GM21723 (cell line): ENCODE measurements around the gene MPND.

Experiments used
- ATAC-seq: cut with Tn5 transposase; IDR thresholded peaks from one replicate; pipeline ENCODE4 v1.9.1; 2021; ENCODE audit warnings: mild to moderate bottlenecking, moderate library complexity; ENCODE audit not compliant: unreplicated experiment

MPND gene

DNA sequence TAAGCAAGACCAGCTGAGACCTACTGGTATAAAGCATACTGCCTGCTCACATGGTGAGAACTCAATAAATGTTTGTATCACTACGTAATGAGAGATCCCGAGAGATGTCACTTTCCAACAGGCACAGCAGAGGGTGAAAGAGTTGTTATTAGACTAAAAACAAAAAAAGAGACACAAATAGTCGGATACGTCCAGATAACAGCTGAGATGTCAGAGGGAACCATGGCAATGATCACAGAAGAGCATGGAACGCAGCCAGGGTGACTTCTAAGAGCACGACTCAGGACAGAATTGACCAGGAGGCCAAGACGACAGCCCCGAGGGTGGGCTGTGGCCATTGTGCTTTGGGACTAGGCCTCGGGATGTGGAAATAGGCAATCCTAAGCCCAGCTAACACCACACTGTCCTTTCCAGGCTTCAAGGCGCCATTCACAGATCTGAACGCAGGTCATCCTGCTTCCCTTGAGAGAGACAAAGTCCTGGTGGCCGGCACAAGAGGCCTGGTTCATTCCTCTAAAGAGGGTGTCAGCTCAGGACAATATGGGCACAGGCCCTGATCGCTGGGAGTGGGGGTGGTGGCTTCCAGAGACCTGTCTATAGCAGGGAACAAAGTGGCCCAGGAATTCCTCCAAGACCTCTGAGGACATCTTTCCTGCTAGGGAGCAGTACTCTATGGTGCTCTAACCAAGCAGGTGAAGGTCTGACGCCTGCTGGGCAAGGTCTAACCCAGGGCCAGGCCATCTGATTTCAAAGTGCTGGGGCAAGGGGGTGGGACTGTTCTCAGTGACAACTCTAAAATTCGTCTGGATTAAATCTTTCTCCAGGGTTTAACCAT, 53.8 kb downstream of the MPND start:
- no peak for ATAC-seq

DNA sequence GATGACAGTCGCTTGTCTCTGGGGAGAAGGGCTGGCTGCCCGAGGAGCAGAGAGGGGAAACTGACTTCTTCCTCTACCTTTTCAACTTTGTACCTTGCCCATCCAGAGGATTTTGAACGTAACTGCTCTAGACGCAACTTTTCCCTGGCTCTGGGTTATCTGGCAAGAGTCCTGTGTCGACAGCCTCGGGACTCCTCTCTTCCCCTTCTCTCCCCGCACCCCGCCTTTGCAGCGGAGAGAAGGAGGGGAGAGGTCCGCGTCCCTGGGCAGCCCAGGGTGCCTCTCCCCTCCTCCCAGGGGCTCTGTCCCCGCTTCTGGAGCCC, 56.4 kb downstream of the MPND start:
- peak; percentile 17 for ATAC-seq

DNA sequence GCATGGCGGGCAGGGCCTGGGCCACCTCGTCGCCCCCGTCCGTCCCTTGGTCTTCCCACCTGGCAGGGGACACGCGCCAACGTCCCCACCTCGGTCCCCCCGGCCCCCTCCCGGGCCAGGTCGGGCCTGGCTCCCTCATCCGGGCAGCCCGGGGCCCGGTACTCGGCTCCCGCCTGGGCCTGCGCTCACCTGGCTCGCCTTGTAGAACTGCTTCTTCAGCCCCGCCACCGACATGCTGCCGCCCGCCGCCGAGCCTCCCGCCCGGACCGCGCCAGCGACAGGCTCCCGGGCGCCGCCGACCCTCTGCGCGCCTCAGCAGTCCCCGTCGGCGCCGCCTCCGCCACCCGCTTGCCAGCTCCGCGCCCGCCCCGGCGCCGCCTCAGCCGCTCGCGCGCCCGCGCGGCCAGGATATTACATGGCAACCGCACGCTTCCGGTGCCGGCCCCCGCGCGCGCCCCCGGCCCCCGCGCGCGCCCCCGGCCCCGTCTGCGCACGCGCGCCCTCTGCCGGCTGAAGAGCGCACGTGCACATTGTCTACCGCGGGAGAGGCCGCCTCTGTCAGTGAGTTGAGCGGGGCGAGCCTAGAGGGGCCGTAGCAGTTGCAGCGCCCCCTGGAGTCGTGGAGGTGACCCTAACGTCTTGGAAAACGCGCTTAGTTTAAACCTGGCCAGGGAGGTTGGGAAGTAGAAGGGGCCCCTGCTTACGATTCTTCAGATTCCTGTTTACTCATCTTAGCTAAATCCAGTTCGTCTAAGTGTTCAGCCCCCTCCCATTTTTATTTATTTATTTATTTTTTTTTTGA, 57.0 kb downstream of the MPND start, which contains the start of gene SH3GL1:
SH3GL1 (minus strand) TSS at position 413 of the 802 bp plus-strand sequence; CDS start at position 234, 179 bp downstream.
- ATAC-seq: peak; percentile 57

DNA sequence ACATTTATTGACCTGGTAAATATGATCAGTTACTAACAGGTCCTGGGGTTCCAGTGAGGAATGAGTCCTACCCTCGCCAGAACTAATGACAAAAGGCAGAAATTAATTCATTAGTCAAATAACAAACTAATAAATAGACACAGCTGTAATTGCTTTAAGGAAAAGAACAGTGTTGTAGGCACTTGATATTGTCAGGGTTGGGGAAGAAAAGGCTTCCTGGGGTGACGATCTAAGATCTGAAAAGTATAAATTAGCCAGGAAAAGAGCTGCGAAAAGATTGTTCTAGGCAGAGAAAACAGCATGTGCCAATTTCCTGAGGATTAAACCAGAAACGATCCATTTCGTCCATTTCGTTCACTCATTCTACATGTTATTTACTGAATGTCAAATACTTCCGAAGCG, 58.4 kb downstream of the MPND start:
- no peak for ATAC-seq

DNA sequence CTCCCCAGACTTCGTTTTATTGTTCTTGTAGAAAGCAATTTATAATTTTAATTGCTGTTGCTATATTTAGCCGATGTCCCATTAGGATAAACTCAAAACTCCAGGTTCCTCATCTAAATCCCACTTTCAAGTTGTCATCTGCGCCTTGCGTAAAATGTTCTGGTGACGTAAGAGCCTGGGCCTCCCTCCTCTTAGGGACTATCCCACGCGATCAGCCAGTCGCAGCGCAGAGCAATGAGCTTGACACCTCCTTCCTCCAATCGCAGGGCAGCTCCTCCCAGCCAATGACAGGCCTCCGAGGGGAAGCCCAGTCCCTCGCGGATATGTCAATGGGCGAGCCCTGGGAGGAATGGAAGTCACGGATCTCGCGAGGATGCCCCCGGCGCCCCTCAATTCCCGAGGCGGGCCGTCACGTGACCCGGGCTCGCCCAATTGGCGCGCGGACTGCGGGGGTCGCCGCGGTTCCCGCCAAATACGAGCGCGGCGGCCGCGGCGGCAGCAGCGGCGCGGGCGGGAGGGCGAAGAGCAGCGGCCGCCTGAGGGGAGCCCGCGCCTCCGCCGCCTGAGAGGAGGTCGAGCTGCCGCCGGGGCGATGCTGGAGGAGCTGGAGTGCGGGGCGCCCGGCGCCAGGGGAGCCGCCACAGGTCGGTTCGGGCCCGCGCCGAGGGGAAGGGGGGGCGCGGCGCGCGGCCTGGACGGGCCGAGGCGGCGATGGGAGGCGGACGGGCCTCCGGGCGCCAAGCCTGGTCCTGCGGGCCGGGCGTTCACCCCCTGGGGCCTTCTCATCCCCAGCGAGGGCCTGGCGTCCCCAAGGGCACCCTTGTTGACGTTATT, 59.0 kb downstream of the MPND start, which contains the start of gene CHAF1A:
CHAF1A (plus strand) TSS at position 470 of the 834 bp plus-strand sequence; CDS start at position 593, 123 bp downstream.
- peak; percentile 75 for ATAC-seq

DNA sequence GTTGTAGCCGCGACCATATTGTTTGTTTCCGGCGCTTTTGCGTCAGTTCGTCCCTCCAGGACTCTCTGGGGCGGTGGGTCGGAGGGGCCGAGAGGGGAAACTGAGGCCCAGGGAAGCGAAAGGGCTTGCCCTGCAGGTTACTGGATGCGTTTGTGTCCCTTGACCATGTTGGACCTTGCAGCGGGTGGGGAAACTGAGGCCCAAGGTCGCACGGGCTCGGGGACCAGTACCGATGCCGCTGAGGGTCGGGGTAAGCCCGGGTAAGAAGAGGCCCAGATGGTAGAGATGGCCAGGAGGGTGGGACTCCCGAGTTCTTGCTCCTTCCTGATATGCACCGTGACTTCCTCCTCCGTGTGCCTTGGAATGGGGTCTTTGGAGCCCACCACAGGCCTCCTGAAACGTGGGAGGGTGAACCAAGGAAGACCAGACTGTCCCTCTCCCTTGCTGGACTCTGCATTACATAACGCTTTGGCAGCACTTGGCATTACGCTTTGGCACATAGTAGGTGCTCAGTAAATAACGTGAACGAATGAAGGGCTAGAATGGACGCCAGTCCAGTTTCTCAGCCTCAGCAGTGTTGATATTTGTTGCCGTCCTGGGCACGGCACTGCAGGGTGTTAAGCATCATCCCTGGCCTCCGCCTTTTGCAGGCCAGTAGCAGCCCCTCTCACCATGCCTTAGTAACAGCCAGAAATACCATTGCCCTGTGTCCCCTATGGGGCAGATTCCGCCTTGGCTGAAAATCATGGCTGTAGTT, 59.8 kb downstream of the MPND start:
- no peak for ATAC-seq

DNA sequence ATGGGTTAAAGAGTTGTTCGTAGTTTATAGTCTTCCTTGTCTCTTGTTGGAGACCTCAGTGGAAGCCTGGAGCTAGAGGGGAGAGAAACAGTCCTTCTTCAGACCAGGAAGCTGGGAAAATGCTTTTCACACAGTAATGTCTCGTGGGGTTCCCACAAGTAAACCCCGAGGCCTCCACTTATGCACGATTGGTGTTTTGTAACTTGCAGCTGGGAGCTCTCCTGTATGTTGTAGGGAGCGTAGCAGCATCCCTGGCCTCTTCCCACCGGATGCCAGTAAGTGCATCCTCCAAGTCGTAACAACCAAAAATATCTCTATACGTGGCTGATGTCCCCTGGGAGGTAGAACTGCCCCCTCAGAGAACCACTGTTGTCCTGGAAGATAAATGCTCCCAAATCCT, 62.6 kb downstream of the MPND start:
- ATAC-seq: no peak

DNA sequence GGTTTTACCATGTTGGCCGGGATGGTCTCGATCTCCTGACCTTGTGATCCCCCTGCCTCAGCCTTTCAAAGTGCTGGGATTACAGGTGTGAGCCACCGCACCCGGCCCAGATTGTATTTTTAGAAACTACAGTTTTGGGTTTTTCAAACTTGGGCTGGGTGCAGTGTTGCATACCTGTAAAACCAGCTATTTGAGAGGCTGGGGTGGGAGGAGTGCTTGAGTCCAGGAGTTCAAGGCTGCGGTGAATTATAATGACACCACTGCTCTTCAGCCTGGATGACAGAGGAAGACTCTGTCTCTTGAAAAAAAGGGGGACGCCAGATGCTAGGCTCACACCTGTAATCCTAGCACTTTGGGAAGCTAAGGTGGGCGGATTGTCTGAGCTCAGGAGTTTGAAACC, 63.3 kb downstream of the MPND start:
- ATAC-seq: no peak

DNA sequence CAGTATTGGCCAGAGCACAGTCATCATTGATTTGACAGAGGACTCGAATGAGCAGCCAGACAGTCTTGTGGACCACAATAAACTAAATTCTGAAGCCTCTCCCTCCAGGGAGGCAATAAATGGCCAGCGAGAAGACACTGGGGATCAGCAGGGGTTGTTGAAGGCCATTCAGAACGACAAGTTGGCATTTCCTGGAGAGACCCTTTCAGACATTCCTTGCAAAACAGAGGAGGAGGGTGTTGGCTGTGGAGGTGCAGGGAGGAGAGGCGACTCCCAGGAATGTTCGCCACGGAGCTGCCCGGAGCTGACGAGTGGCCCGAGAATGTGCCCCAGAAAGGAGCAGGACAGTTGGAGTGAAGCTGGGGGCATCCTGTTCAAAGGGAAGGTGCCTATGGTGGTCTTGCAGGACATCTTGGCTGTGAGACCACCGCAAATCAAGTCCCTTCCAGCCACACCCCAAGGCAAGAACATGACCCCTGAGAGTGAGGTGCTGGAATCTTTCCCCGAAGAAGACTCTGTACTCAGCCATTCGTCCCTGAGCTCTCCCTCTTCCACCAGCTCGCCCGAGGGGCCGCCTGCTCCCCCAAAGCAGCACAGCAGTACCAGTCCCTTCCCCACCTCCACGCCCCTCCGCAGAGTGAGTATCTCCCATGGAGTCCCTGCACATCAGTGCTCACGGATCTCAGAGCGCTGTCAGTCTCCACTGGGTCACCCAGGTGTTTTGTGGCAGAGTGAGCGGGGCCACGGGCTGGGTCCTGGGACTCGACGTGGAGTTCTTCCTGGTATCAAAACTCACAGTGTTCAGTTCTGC, 66.0 kb downstream of the MPND start:
- ATAC-seq: no peak
